CD4-positive, alpha-beta T cell treated with Interleukin-1 beta for 1 hour (primary cell): ENCODE measurements around the gene PPP2R5C.

Experiments used
- DNase-seq, 2 donors: peaks; one replicate each; pipeline ENCODE4 v3.0.0-alpha.2; 2020 to 2022

The PPP2R5C gene

DNA sequence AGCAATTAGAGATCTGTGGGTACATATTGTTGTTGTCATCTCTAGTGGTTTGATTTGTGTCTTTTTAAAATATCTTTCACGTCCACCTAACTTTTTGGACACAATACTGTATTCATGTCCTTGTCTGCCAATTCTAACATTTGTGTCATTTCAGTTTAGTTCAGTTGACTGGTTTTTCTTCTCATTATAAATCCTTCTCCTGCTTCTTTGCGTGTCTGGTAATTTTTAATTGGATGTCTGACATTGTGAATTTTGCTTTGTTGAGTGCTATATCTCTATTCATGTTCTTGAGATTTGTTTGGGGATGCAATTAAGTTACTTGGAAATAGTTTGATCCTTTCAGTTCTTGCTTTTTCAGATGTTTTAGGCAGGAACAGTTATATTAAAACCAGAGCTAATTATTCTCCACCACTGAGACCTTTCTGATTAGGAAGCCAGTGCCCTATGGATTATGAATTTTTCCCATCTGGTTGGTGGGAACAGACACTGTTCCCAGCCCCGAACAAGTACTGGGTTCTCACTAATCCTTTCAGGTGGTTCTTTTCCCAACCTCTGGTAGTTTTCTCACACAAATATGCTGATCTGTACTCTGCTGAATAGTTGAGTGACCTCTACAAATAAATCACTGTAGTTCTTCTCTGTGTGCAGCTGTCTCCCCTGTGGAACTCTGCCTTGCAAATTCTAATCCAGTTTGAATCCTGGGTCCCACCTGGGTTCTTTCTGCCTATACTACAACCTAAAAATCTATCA lies 111.7 kb downstream of the PPP2R5C start:
- no peak for DNase-seq

DNA sequence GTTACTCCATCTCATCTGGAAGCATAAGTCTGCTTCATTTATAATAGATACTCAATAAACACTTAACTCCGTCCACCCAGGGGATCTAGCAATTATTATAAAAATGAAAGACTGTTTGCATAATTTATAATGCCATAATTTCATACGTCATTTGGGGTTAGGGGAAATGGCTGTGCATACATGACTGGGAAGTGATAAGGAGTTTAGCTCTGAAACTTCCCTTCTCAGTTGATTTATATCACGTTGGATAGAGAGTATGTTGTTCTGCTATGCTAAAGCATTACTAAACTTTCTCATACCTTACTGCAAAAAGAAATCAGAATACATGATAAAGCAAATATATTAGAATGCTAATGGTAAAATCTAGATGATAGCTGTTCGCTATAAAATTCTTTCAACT lies 112.5 kb downstream of the PPP2R5C start:
- DNase-seq = no peak

DNA sequence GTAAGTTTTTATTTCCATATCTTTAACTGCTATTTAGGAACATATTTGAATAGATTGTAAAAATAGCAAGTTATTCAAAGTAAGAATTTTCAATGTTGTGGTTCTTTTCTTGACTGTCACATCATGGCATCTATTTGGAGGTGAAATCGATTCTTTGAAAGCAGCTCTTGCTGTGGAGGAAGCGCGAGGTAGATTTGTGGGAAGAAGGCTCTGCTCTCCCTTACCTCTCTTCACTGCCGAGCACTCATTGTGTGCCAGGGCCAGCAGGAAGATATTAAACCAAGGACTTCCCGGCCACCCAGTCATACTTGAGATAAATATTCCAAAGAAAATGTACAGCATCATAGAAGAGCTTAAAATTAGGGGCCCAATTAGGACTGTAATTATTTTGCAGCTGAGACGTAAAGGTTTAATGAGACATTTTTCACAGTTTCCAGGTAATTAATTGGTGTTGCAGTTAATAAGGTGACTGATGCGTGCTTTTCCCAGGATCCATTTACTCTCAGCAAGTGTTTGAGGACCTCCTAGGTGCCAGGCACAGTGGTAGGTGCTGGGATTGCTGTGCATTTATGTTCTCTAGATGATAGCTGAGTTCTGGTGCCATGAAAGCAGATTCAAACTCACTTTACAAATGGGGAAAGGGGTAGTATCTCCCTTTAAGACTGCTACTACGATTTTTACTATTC lies 113.7 kb downstream of the PPP2R5C start:
- DNase-seq = no peak

GRCh38 chr14:101875727-101876554 lies 114.4 kb downstream of the PPP2R5C start:
- DNase-seq = no peak

- DNase-seq = peak; percentile 76 to 88
These were observed 115.0 kb downstream of the PPP2R5C start for GRCh38 chr14:101876555-101876938.

DNA sequence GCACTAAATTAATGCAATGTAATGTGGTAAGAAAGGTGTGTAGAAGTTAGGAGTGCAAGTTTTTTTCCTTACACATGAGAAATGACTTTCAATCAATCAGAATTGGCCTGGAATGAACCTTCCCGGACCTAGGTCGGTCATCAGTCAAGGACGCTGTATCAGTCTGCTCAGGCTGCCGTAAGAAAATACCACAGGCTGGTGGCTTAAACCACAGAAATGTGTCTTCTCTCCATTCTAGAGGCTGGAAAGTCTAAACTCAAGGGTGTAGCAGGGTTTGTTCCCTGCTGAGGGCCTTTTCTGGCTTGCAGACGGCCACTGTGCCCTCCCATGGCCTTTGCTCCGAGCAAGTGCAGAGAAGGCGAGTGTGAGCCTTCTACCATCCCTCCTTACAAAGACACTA lies 116.3 kb downstream of the PPP2R5C start:
- DNase-seq = no peak

DNA sequence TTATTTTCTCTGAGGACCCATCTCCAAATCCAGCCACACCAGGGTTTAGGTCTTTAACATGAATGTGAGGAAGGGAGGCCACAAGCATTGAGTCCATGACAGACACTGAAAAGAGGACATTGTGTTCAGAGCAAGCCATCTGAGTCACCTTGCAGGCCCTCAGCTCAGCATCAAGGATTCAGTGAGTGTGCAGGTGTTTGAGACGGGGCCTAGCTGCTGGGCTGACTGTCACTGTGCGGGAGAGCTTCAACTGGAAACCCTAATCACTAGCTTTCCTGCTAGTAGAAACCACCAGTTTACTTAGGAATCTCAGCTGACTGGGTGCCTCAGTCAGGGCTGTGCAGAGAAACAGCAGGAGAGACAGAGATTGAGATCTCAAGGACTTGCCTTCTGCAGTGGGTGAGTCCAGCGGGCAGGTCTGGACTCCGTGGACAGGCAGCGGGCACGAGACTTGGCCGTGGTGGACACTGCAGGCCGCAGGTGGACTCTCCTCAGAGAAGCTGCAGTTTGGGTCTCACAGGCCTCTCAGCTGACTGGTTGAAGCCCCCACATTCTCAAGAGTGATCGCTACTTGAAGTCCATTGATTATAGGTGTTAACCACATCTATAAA lies 116.8 kb downstream of the PPP2R5C start:
- DNase-seq = no peak

GRCh38 chr14:101878822-101879528 lies 117.5 kb downstream of the PPP2R5C start:
- DNase-seq = peak; percentile 13 to 20

DNA sequence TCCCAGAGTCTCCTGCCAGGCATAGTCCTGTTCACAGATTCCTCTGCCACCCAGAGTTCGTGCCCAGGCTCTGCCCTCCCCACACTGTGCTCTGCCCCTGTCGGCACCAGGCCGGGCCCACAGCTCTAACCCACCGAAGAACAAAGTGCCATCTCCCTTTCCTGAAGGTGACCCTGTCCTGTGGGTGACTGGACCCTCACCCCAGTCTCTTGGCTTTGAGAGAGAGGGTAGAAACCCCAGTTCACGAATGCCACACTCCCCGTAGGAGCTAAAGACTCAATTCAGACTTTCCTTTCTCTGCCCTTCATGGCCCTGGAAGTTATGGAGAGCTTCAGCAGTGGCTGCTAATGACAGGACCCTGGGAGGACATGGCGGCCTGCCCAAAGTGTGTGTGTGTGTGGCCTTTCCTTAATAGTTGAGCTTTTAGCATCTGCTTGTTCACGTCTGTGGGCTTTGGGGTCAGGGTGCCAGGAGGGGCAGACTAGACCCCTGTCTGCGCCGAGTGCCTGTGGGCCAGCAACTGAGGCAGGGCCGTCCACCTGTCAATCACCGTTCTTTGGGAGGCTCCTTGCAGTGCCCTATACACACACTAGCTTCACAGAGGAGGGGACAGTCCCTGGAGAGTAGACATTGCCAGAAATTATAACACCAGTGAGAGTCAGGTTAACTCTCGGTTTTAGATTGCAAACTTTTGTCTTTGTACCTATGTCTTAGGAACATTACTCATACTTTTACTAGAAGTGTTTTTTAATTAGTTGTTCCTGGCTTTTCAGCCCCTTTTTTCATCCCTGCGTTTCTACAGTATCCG lies 118.2 kb downstream of the PPP2R5C start:
- DNase-seq = no peak

GRCh38 chr14:101881426-101881825 lies 119.9 kb downstream of the PPP2R5C start:
- no peak for DNase-seq

DNA sequence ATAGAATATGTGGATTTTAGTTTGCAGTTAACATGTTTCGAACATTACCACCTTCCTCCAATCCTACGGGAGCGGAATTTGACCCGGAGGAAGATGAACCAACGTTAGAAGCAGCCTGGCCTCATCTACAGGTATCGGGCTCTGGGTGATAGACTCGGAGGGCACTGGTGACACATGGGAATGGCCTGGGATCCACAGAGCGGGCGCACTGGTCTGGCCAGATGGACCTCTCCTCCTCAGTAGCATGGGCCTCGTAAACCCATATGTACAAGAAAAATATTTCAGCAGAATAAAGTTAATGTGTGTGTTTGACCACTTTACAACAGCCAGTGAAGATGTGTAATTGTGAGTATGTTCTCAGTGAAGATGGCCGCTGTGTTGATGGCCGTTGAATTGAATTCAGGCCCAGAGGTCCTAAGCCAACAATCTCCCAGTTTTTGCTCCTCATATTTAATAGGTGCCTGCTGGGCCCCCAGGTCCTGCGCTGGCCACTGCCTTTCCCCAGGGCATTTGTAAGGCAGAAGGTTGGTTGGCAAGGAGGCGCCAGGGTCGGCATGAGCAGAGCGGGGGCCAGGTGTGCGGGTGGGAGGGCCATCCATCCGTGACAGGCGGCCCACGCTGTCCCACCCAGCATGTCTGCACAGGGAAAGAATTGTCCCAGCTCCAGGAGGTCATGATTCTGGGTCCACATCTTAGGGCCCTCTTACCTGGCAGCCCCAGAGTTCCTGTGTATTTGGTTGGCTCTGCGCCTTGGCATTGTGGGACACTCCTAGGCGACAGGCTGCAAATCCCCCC lies 120.8 kb downstream of the PPP2R5C start:
- DNase-seq = no peak

GRCh38 chr14:101884089-101884933 lies 122.8 kb downstream of the PPP2R5C start:
- no peak for DNase-seq

- no peak for DNase-seq
These were observed 123.5 kb downstream of the PPP2R5C start for GRCh38 chr14:101884934-101885576.

DNA sequence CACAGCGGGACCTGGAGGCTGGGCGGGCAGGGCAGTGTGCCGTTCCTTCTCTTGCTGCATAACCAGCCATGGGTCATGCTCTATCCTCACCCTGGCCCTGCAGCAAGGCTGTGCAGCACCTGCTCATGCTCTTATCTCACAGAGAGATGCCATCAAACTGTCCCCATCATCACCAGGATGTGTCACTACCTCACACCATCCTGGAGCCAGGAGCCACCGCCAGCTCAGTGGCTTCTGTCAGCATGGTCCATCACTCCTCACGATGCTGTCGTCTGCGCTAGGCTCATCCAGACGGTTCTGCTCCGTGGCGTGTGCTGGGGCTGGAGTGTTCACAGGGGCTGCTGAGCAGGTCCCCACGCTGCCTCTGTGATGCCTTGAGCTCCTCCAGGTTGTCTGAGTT lies 125.7 kb downstream of the PPP2R5C start:
- no peak for DNase-seq

- DNase-seq = no peak
These were observed 126.7 kb downstream of the PPP2R5C start for GRCh38 chr14:101888182-101888581.

DNA sequence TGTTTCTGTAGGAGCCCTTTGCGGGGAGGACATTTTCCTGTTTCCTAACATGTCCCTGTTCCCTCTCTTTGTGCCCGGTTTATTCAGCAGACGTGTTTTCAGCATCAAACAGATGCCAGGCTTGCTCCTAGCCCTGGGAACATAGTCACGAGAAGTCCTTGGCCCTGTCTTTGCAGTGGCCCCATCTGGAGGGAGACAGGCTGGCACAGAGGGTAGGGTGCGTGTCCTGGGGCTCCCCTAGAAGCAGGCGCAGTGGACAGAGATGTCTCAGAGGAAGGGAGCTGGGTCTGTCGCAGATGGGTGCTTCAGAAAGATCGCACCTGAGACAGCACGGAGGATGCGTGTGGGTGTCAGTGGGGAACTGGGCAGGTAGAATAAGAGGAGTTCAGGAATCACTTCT lies 127.9 kb downstream of the PPP2R5C start:
- no peak for DNase-seq

- no peak for DNase-seq
These were observed 128.4 kb downstream of the PPP2R5C start for GRCh38 chr14:101889898-101890297.

DNA sequence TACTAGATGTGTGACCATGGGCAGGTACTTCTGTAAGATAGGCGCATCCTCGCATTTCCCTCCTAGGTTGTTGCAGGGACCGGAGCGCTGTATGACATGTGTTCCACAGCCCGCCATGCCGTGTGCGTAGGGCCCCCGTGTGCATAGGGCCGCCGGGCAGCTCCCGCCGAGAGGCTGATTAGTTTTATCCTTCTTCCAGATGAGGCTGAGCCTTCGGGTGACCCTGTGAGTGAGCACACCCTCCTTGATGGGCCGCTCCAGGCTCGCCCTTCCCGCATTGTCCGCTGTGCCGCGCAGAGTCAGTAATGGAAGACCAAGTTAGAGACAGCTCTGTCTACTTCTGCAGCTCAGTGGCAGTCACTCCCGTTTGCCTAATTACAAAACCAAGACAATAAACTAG lies 130.0 kb downstream of the PPP2R5C start:
- DNase-seq = no peak

- DNase-seq = no peak
These were observed 132.2 kb downstream of the PPP2R5C start for GRCh38 chr14:101893759-101894158.
